Panc1 (cell line): ENCODE data around the gene PRKAG2. TPM values are rescaled to one million over a fixed set of nuclear protein-coding genes. Genes with fewer than 3 reads are reported as not detected.

Experiments
- ATAC-seq: fragments of 200-7000 bp; cut with Tn5 transposase; 2 replicates; pipeline ENCODE4 v1.9.1; 2020; ENCODE audit warnings: mild to moderate bottlenecking, moderate library complexity
- BruUV-seq: library from RNA; stranded (reverse); fragments of 400-500 nt; replicated peaks from 2 replicates; lab custom pipeline; 2021; lab: Mats Ljungman, UMichigan
- CTCF ChIA-PET: fragments of 300-600 bp; sonication (Branson Sonifier 250); formaldehyde crosslinking; loops from one replicate; lab custom pipeline; 2022; ENCODE audit warnings: antibody characterized with exemption; lab: Charles Lee
- POLR2A ChIA-PET: fragments of 300-600 bp; sonication (Branson Sonifier 250); formaldehyde crosslinking; loops from one replicate; lab custom pipeline; 2022; ENCODE audit warnings: antibody characterized with exemption; lab: Charles Lee
- DNase-seq: peaks from one replicate; pipeline ENCODE4 v3.0.0-alpha.2; 2010; ENCODE audit warnings: low read depth, low spot score
- H3K27ac ChIP-seq: 2 replicates; pipeline ENCODE4 v1.5.1; 2011; ENCODE audit warnings: mild to moderate bottlenecking, low read length, inconsistent platforms
- H3K27me3 ChIP-seq: fragments of 200-500 bp; sonication (Bioruptor generic); 2 replicates; pipeline ENCODE4 v1.6.0; 2014; ENCODE audit warnings: low read length, inconsistent platforms; ENCODE audit not compliant: control insufficient read depth, insufficient read depth
- H3K36me3 ChIP-seq: fragments of 200-500 bp; sonication (Bioruptor generic); 2 replicates; pipeline ENCODE4 v1.5.1; 2014; ENCODE audit warnings: inconsistent platforms, mild to moderate bottlenecking, low read length, moderate library complexity; ENCODE audit not compliant: control insufficient read depth, insufficient read depth
- H3K4me1 ChIP-seq: 2 replicates; pipeline ENCODE4 v1.5.1; 2011; ENCODE audit warnings: inconsistent platforms, mild to moderate bottlenecking, low read length, moderate library complexity; ENCODE audit not compliant: control insufficient read depth, insufficient read depth
- H3K4me3 ChIP-seq, 2 experiments: 2 replicates each; pipeline ENCODE4 v1.5.1; 2011 to 2012; ENCODE audit warnings: low read depth in 2 of 2, low read length in 2 of 2, mild to moderate bottlenecking in 2 of 2, inconsistent platforms in 1 of 2, moderate library complexity in 1 of 2
- H3K9me3 ChIP-seq: fragments of 200-500 bp; sonication (Bioruptor generic); 2 replicates; pipeline ENCODE4 v1.5.1; 2014; ENCODE audit warnings: low read depth, mild to moderate bottlenecking, inconsistent platforms, low read length, moderate library complexity; ENCODE audit not compliant: control insufficient read depth, insufficient read depth
- CTCF ChIP-seq: fragments of 450-650 bp; IDR thresholded peaks from 2 replicates; pipeline ENCODE4 v1.5.1; 2017; ENCODE audit warnings: mild to moderate bottlenecking
- POLR2AphosphoS5 ChIP-seq: IDR thresholded peaks from 2 replicates; pipeline ENCODE4 v1.6.1; 2012; ENCODE audit warnings: mild to moderate bottlenecking, low read depth, low read length, moderate library complexity
- REST ChIP-seq, 2 experiments: IDR thresholded peaks; 2 replicates each; pipeline ENCODE4 v1.6.1; 2011 to 2012; ENCODE audit warnings: low read depth in 2 of 2, control low read depth in 1 of 2, low read length in 1 of 2, mild to moderate bottlenecking in 1 of 2, moderate library complexity in 1 of 2; ENCODE audit not compliant: insufficient read depth in 1 of 2
- SIN3A ChIP-seq: IDR thresholded peaks from 2 replicates; pipeline ENCODE4 v1.6.1; 2012; ENCODE audit warnings: low read depth, mild to moderate bottlenecking, low read length, moderate library complexity, borderline replicate concordance; ENCODE audit not compliant: insufficient read depth
- TCF7L2 ChIP-seq: IDR thresholded peaks from 2 replicates; pipeline ENCODE4 v1.6.1; 2011; ENCODE audit warnings: mild to moderate bottlenecking, low read depth, low read length, inconsistent platforms
- in situ Hi-C: cut with HindIII; loops from 2 replicates; pipeline ENCODE4 v1.10.0; 2016; ENCODE audit warnings: low sequenced_read_pairs, low pct_unique_long_range_greater_than_20kb
- intact Hi-C: fragments of 100-400 bp; cut with micrococcal nuclease; formaldehyde crosslinking; loops from one replicate; pipeline ENCODE4 v1.10.0; 2022; ENCODE audit not compliant: unreplicated experiment
- total RNA-seq: library from RNA; stranded (reverse); gene quantifications from one replicate; pipeline ENCODE4 v1.2.1, GENCODE V29; 2021; ENCODE audit not compliant: unreplicated experiment

Gene PRKAG2
- total RNA-seq, 1 experiment from 2014 or later: 71.6 TPM

GRCh38 chr7:151608031-151608551 is 268.8 kb downstream of the PRKAG2 start:
- Histone ChIP-seq H3K4me1 (peaks cover 36% of the 10 kb centered on the region), H3K27me3 (no peaks in the 10 kb centered on the region), H3K27ac (peak overlapping the region; percentile 90), H3K9me3 (no peaks in the 10 kb centered on the region), H3K4me3 (no peak overlapping the region), H3K36me3 (no peaks in the 10 kb centered on the region)
- intact Hi-C loops: no loop called here
- ATAC-seq: peak; percentile 73
- TF ChIP-seq TCF7L2 (peak; percentile 56; the same call in 1 of the 2 replicates), SIN3A (no peak)
- in situ Hi-C loops: no loop called here
- no TSS peak for BruUV-seq
- ChIA-PET POLR2A (no interaction called here), CTCF (no interaction called here)
- no peak for DNase-seq

GRCh38 chr7:151607464-151607867 is 269.4 kb downstream of the PRKAG2 start:
- CTCF ChIA-PET: no interaction called here
- no peaks in the 10 kb centered on the region for H3K27me3 ChIP-seq
- POLR2A ChIA-PET: no interaction called here
- no TSS peak for BruUV-seq
- peaks cover 38% of the 10 kb centered on the region for H3K4me1 ChIP-seq
- intact Hi-C loops (no loop called here), in situ Hi-C loops (no loop called here)
- DNase-seq: no peak
- TF ChIP-seq POLR2AphosphoS5 (no peak), TCF7L2 (no peak), CTCF (no peak), REST (IDR thresholded peaks at IDR 0.05; ENCODE audit: insufficient read depth in 1 of 2, low read depth in 2 of 2, low read length in 1 of 2) (no peak), SIN3A (no peak)
- no peak overlapping the region for H3K4me3 ChIP-seq
- H3K9me3 ChIP-seq: no peaks in the 10 kb centered on the region
- H3K36me3 ChIP-seq: no peaks in the 10 kb centered on the region
- peak; percentile 82 for ATAC-seq
- H3K27ac ChIP-seq: peak overlapping the region; percentile 90

- ChIA-PET POLR2A (no interaction called here), CTCF (no interaction called here)
- intact Hi-C loops (no loop called here), in situ Hi-C loops (no loop called here)
- Histone ChIP-seq H3K4me1 (peaks cover 59% of the 10 kb centered on the region), H3K27ac (peak overlapping the region; percentile 39), H3K4me3 (no peak overlapping the region), H3K9me3 (no peaks in the 10 kb centered on the region), H3K36me3 (no peaks in the 10 kb centered on the region), H3K27me3 (no peaks in the 10 kb centered on the region)
- no TSS peak for BruUV-seq
- ATAC-seq (no peak), DNase-seq (no peak)
- TF ChIP-seq REST (IDR thresholded peaks at IDR 0.05; ENCODE audit: insufficient read depth in 1 of 2, low read depth in 2 of 2, low read length in 1 of 2) (no peak), TCF7L2 (no peak), CTCF (no peak), POLR2AphosphoS5 (no peak), SIN3A (no peak)
These were observed 273.0 kb downstream of the PRKAG2 start for GRCh38 chr7:151603951-151604350.
